B cell (primary cell): Measurements from ENCODE around the gene UGDH.

Experiments used
- EZH2 ChIP-seq: IDR thresholded peaks from 2 replicates; pipeline ENCODE4 v1.6.1; 2012; ENCODE audit warnings: borderline replicate concordance, low read depth, mild to moderate bottlenecking, moderate library complexity, low read length; ENCODE audit not compliant: insufficient read depth, poor library complexity, severe bottlenecking
- TF ChIP-seq, protein P1 (sequence below): fragments of 200-600 bp; IDR thresholded peaks from one replicate; pipeline ENCODE4 v1.8.0; 2022; ENCODE audit warnings: antibody characterized with exemption, mild to moderate bottlenecking

DNA sequence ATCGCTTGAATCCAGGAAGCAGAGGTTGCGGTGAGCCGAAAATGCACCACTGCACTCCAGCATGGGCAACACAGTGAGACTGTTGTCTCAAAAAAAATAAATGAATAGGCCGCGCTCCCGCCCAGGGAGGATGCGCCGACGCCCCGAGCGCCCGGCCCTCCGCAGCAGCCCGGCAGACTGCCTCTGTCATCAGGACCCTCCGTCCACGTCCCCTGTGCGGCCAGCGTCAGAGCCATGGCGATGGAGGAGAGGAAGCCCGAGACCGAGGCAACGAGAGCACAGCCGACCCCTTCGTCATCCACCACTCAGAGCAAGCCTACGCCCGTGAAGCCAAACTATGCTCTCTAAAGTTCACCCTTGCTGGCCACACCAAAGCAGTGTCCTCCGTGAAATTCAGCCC is 47.0 kb downstream of the UGDH start:
- no peak for TF ChIP-seq EZH2
- TF ChIP-seq, protein P1, sequence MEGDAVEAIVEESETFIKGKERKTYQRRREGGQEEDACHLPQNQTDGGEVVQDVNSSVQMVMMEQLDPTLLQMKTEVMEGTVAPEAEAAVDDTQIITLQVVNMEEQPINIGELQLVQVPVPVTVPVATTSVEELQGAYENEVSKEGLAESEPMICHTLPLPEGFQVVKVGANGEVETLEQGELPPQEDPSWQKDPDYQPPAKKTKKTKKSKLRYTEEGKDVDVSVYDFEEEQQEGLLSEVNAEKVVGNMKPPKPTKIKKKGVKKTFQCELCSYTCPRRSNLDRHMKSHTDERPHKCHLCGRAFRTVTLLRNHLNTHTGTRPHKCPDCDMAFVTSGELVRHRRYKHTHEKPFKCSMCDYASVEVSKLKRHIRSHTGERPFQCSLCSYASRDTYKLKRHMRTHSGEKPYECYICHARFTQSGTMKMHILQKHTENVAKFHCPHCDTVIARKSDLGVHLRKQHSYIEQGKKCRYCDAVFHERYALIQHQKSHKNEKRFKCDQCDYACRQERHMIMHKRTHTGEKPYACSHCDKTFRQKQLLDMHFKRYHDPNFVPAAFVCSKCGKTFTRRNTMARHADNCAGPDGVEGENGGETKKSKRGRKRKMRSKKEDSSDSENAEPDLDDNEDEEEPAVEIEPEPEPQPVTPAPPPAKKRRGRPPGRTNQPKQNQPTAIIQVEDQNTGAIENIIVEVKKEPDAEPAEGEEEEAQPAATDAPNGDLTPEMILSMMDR, result no peak
